Cardiac septum (tissue), 1 donor: ENCODE data around the gene CCDC51. TPM values are rescaled to one million over a fixed set of nuclear protein-coding genes. Genes with fewer than 3 reads are reported as not detected.
"Not testable (repeated sequence)": the region's sequence is repeated elsewhere in the genome, so short reads cannot be mapped to it uniquely, and the experiment has no call there.

ENCODE experiments used
- DNase-seq: peaks from one replicate; pipeline ENCODE4 v3.0.0-alpha.2; 2020; ENCODE audit warnings: low spot score
- intact Hi-C: fragments of 100-400 bp; cut with DNase I; formaldehyde crosslinking; loops from one replicate; pipeline ENCODE4 v1.14.0; 2022
- long read RNA-seq: library from polyadenylated mRNA; unstranded; transcript quantifications from one replicate; pipeline ENCODE4 v2.0.0, GENCODE V29; 2021
- total RNA-seq: library from RNA; stranded (reverse); fragmentation: NEBNext Ultra II Directional; extraction: Animal tissue kit (Norgen Biotek cat#: 25700); gene quantifications from one replicate; pipeline ENCODE4 v1.2.1, GENCODE V29; 2021
- donor health status: DM: no; HTN: no; CAD: no.

The CCDC51 gene, protein sequence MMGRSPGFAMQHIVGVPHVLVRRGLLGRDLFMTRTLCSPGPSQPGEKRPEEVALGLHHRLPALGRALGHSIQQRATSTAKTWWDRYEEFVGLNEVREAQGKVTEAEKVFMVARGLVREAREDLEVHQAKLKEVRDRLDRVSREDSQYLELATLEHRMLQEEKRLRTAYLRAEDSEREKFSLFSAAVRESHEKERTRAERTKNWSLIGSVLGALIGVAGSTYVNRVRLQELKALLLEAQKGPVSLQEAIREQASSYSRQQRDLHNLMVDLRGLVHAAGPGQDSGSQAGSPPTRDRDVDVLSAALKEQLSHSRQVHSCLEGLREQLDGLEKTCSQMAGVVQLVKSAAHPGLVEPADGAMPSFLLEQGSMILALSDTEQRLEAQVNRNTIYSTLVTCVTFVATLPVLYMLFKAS
- 8.9 TPM for total RNA-seq
- long read RNA-seq, transcript CCDC51-201 (4 exons, 1,560 nt), result major isoform, 5 of 16 reads
- long read RNA-seq, partial matches to known transcripts, result 1 of 16 reads
- long read RNA-seq, other reads (novel, unspliced or antisense), result 9 of 16 reads

DNA sequence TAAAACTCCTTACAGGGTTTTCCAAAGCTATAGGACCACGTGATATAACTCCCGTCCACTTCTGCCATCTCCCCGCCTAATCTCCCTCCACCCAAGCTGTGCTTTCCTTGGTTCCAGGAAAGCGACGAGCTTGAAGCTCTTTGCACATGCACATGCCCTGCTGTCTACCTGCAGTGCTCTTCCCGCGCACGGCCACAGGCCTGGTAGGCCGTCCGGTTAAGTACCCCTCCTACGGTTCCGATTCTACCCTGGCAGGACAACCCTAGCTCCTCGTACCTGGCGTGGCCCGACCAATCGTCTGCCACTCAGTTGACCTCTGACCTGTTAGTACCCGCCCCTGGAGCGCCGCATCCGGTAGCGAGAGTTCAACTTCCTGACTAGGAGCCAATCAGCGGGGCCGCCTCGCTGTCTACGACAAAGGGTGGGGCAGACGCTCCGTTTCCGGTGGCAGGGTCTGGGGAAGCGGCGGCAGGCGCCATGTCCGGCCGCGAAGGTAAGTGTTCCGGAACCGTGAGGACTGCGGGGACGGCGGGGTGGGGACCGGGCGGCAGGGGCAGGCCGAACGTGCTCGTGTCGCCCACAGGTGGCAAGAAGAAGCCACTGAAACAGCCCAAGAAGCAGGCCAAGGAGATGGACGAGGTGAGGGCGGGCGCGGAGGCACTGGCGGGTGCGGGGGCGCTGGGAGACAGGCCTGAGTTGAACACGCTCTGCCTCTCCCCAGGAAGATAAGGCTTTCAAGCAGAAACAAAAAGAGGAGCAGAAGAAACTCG is at the start of gene CCDC51, which contains the start of gene TMA7:
Gene CCDC51, minus strand, starts transcription at position 300 of the 770 bp plus-strand sequence. CDS start 4,991 bp downstream, outside the sequence.
Gene TMA7, plus strand, starts transcription at position 438 of the 770 bp plus-strand sequence. Its CDS starts 40 bp downstream, at position 478.
- intact Hi-C loops, result loop anchor here (5.0 kb wide), 1 partner anchor 208 kb away; no protein-coding TSS in a partner anchor
- DNase-seq, result peak; percentile 99

DNA sequence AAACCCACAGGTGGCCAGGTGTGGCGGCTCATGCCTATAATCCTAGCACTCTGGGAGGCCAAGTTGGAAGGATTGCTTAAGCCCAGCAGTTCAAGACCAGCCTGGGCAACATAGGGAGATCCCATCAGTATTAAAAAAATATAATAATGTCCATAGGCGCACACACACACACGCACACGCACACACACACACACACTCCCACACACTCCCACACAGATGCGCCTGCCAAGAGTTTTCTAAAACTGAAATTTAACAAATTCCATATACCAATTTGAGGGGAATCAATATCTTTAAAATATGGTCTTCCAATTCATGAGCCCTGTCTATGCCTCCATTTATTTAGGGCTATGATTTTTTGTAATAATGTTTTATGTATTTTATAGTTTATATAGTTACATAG is 47.0 kb upstream of the CCDC51 start:
- no peak for DNase-seq
- intact Hi-C loops, result no loop called here

DNA sequence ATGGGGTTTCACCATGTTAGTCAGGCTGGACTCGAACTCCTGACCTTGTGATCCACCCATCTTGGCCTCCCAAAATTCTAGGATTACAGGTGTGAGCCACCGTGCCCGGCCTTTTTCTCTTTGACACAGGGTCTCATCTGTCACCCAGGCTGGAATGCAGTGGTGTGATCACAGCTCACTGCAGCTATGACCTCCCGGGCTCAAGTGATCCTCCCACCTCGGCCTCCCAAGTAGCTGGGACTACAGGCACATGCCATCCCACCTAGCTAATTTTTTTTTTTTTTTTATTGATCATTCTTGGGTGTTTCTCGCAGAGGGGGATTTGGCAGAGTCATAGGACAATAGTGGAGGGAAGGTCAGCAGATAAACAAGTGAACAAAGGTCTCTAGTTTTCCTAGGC is 42.9 kb upstream of the CCDC51 start:
- intact Hi-C loops, result not testable (repeated sequence)

DNA sequence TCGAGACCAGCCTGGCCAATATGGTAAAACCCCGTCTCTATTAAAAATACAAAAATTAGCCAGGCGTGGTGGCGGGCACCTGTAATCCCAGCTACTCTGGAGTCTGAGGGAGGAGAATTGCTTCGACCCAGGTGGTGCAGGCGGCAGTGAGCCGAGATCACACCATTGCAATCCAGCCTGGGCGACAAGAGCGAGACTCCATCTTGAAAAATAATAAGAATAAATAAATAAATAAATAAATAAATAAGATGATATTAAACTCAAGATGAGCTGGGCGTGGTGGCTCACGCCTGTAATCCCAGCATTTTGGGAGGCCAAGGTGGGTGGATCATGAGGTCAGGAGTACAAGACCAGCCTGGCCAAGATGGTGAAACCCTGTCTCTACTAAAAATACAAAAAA is 41.0 kb upstream of the CCDC51 start:
- intact Hi-C loops, result not testable (repeated sequence)

More for the DNA sequence above, 42.9 kb upstream of the CCDC51 start:
- DNase-seq, result not testable (repeated sequence)

DNA sequence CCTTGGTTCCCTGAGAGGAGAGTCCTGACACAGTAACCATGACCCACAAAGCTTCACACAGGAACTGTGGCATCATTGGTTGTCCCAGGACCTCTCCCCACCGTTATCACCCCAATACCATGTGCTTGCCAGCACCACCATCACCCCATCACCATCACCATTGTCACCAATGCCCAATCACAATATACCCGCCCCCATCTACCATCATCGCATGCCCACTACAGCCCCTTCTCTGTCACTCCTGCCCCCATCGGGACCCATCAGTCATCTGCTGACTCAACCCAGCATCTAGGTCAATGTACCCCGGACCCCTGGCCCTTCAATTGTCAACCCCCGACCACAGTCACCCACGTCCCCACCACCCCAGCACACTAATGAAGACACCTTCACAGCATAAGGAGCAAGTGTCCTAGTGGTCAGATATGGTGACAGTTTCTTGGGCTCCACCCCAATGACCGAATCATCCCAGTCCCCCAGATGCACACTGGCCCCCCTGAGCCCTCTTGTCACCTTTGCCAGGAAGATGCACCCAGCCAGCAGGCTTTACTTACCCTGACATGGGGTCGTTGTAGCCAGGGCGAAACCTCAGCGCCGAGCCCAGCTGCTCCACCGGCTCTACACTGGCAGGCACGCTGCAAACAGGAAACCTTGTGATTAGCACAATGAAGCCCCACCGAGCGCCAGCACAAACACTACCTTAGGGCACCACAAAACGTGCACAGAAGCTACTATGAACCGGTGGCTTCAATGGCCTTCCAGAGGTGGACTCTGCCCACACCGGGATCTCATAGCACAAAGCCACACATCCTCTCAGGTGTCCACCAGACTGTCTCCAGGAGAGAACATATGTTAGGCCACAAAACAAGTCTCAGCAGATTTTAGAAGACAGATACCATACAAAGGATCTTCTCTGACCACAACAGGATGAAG is 39.0 kb upstream of the CCDC51 start:
- no peak for DNase-seq
- intact Hi-C loops, result no loop called here

More for the DNA sequence above, 41.0 kb upstream of the CCDC51 start:
- DNase-seq, result not testable (repeated sequence)

DNA sequence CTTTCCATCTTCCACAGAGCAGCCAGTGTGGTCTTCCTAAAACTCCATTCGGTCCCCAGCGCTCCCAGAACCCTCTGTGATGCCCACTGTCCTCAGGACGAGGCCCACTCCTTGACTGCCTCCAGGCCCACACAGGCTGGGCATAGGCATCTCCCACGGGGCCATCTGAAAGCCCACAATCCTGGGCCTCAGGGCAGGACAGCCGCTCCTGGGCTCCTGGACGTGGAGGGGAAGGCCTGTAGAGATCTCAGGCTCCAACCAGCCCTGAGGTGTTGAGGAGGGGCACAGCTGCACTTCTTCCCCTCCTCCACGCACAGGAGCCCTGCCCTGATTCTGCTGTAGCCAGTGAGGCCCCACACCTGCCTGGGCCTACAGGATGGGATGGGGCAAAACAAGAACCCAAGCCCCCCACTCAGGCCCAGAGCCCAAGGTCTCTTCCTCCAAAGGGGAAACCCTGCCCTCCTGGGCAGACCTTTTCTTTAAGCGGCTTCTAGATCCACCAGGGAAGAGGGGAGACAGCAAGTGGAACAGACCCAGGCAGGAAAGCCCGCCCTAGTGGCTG is 38.1 kb upstream of the CCDC51 start:
- intact Hi-C loops, result no loop called here
- DNase-seq, result no peak

DNA sequence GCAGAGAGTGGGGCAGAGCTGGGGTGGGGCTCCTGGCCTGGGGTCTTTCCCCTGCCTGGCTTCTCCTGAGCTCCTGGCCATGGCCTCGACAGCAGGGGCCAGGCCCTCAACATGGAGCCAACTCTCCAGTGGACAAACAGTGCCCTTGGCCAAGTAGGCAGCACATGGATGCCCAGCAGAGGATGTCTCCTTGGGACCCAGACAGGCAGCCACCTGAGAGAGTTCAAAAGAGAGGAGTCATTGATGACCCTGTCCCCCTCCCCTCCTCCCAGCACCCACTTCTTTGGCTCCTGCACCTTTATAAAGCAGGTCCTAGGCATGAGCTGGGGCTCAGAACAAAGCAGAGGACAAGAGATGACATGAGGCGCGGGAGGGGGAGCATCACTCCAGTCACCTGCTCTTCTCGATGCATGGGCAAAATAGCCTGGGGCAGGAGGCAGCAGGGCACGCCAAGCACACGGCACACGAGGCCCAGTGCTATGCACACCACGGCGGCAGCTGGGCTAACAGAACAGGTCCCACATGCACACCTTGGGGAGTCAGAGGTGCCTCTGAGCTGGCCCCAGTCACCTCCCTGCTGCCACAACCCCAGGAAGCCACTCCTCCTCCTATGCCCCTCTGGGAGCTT is 36.6 kb upstream of the CCDC51 start:
- DNase-seq, result no peak
- intact Hi-C loops, result no loop called here

DNA sequence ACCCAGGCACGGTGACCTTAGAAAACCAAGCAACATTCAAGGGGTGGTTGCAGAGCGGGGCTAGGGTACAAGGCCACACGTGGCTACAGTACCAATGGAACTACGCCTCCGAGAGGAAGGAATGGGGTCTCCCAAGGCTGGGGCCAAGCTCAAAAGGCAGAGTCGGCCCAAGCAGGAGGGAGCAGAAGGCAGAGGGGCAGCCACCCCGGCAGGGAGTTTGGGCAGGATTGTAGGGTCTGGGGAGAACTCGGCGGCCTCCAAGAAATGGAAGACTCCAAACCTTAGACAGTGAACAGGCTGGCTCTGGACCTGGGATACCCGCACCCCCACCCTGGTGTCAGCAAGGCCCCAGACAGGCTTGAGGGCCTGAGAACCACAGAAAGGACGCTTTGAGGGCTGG is 35.3 kb upstream of the CCDC51 start:
- intact Hi-C loops, result no loop called here
- no peak for DNase-seq

DNA sequence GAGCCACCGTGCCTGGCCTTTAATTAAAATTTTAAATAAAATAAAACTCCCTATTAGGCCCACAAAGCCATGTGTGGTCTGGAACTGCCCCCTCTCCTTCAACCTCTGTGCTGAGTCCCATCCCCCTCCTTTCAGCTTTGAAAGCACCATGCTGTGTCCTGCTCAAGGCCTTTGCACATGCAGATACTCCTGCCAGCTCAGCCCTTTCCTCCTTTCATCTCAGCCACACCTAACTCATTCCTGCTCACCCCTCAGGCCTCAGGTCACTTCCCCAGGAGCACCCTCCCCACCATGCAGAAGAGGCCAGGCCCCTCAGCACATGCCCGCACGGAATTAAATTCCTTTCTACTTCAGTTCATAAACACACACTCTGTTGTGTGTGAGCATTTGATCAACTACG is 34.7 kb upstream of the CCDC51 start:
- DNase-seq, result no peak
- intact Hi-C loops, result no loop called here

DNA sequence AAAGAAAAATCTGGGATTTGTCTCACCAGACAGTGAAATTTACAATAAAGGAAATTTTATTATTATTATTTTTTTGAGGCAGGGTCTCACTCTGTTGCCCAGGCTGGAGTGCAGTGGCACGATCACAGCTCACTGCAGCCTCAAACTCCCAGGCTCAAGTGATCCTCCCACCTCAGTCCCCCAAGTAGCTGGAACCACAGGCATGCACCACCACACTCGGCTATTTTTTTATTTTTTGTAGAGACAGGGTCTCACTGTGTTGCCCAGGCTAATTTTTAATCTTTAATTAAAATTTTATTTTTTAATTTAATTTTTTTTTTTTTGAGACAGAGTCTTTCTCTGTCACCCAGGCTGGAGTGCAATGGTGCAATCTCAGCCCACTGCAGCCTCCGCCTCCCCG is 34.1 kb upstream of the CCDC51 start:
- DNase-seq, intact Hi-C loops: not testable (repeated sequence)

DNA sequence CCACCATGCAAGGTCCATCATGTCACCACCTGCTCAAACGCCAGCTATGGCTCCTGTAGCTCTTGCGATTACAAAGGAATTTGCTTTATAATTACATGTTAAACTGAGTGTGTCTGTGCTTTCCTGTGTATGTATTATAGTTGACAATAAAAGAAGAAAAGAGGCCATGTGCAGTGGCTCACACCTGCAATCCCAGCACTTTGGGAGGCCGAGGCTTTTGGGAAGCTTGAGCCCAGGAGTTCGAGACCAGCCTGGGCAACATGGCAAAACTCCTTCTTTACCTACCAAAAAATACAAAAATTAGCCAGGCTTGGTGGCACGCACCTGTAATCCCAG is 33.7 kb upstream of the CCDC51 start:
- no peak for DNase-seq
- intact Hi-C loops, result no loop called here

DNA sequence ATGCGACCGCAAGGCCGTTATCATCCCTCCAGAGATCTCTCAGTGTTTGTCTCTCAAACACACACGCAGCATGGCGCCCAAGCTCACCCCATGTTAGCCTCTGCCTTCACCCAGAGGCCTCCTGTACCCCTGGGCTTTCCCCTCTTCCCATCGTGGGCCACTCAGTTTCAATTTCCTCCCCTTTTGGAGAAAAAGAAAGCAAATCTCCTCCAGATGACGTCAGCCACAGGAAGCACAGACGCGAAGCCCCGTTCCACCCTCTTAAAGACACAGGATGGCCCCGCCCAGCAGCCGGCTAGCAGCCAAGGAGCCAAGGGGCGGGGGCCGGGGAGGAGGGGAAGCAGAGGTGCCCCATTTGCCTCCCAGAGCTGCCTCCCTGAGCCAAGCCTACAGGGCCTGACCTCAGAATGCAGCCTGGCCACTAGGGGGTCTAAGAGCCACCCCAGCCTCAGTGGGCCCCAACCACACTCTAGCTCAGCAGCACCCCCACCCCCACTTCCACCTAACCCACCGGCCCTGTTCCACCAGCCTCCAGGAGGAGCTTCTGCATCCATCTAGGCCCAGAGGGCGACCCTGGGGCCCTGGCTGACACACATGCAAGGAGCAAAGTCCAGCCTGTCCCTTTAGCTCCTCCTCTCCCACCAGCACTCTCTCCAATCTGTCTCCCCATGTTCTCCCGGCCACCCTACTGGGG is 33.2 kb upstream of the CCDC51 start:
- intact Hi-C loops, result no loop called here
- peak; percentile 96 for DNase-seq

DNA sequence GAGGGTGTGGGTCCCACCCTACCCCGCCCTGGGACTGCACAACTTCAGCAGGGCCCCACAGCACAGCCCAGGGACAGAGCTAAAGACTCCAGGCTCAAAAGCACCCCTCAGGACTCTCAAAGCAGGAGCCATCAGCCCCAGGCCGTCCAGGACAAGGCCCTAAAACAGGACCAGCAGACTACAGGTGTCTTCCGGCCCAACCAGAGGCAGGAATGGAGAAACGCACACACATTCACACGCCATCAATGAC is 32.7 kb upstream of the CCDC51 start:
- no peak for DNase-seq
- intact Hi-C loops, result no loop called here

DNA sequence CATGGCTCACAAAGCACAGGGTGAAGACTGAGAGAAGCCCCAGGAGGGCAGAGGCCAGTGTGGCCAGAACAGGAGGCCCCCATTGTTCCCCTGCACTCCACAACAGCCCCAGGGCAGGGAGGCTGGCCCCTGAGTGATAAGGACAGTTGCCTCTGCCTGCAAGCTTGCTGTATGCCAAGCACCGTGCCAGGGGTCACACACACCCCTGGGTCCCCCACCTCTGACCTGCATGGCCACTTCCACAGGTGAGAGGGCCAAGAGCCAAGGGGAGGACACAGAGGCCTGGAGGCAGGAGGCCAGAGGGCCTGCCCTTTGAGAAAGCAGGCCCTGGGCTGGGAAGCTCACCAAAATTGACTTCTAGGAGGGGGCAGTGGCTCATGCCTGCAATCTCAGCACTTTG is 30.4 kb upstream of the CCDC51 start:
- no peak for DNase-seq
- intact Hi-C loops, result no loop called here

DNA sequence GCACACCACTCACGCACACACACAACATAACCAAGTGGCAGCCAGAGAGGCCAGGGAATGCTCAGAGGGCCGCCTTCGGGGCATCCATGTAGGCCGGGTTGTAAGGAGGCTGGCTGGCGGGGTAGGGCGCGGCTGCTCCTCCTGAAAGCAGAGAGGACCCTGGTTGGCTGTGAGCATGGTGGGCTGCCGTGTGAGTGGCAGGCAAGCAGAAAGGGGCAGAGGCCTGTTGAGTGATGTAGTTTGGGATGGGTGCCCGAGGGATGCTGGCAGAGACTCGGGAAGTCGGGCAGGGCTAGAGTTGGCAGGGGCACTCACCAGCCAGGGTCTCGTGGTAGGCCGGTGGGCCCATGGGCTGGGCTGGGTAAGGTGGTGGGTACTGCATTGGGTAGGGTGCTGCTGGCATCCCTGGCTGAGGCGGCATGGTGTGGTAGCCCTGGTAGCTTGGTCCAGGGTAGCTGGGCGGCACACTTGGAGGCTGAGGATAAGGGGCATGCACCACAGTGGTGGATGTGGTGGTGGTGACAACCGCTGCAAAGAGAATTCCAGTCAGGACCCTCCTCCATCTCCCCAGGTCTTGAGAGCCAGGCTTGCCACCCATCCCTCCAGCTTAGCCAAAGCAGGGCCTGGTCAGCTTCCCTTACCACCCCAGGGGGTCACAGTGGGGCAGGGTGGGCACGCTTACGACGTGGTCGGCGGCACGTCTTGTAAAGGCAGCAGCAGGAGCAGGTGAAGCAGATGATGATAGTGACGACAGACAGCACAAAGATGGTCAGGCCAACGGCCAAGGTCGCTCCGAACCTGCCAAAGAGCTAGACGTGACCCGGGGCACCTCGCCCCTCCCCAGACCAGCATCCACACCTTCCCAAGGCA is 29.4 kb upstream of the CCDC51 start:
- no peak for DNase-seq
- intact Hi-C loops, result no loop called here

DNA sequence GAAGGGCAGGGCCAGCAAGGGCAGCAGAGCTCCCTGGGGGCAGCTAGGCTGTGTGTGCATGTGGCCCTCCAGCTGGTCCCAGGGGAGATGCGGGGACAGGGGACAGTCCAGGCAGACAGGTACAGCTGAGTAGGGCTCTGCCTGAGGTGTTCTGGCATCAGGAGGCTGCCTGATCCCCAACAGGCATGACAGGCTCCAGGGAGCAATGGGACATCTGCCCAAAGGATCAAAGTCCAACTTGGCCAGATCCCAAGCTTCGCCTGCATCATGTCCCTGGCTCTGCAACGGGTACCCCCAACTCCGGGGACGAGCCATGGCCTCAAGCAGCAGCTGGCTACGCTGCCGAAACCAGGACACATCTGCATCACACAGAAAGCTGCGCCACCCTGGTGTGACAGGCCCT is 28.4 kb upstream of the CCDC51 start:
- intact Hi-C loops, result no loop called here
- no peak for DNase-seq

DNA sequence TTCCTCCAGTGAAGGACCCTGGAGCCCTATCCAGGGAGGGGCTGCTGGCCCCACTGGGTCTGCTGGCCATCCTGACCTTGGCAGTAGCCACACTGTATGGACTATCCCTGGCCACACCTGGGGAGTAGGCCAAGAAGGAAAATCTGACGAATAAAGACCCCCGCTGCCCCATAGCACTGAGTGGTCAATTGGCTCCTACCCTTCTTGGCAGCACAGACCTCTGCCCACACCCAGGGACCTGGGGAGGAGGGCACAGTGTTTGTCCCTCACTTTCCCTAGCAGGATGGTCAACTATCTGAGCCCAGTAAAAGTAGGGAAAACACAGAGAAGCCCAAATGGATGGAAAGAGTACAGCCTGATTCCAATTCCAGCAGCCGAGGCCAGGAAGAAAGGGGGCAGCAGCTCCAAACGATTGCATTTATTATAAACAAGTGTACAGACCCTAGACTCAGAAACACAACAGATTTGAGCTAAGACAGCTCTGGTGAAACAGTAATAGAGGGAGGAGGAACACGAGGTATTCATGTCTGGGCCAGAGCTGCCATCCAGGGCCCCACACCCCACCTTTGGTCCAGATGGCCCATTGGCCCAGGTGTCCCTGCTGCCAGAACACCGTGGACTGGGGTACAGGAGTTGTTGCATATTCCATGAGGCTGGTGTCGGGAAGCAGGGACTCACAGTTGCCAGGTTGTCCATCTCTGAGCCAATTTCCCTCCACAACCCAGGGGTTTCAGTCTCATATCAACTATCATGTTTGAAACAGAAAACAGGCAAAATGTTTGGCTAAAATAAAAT is 27.8 kb upstream of the CCDC51 start:
- intact Hi-C loops, result no loop called here
- no peak for DNase-seq
